HG03095 (cell line): ENCODE data around the gene ZBTB34.
"Not testable (repeated sequence)": the region's sequence is repeated elsewhere in the genome, so short reads cannot be mapped to it uniquely, and the experiment has no call there.

Experiments
- ATAC-seq: cut with Tn5 transposase; IDR thresholded peaks from one replicate; pipeline ENCODE4 v1.9.1; 2021; ENCODE audit warnings: moderate library complexity; ENCODE audit not compliant: unreplicated experiment

The ZBTB34 gene, protein sequence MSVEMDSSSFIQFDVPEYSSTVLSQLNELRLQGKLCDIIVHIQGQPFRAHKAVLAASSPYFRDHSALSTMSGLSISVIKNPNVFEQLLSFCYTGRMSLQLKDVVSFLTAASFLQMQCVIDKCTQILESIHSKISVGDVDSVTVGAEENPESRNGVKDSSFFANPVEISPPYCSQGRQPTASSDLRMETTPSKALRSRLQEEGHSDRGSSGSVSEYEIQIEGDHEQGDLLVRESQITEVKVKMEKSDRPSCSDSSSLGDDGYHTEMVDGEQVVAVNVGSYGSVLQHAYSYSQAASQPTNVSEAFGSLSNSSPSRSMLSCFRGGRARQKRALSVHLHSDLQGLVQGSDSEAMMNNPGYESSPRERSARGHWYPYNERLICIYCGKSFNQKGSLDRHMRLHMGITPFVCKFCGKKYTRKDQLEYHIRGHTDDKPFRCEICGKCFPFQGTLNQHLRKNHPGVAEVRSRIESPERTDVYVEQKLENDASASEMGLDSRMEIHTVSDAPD

DNA sequence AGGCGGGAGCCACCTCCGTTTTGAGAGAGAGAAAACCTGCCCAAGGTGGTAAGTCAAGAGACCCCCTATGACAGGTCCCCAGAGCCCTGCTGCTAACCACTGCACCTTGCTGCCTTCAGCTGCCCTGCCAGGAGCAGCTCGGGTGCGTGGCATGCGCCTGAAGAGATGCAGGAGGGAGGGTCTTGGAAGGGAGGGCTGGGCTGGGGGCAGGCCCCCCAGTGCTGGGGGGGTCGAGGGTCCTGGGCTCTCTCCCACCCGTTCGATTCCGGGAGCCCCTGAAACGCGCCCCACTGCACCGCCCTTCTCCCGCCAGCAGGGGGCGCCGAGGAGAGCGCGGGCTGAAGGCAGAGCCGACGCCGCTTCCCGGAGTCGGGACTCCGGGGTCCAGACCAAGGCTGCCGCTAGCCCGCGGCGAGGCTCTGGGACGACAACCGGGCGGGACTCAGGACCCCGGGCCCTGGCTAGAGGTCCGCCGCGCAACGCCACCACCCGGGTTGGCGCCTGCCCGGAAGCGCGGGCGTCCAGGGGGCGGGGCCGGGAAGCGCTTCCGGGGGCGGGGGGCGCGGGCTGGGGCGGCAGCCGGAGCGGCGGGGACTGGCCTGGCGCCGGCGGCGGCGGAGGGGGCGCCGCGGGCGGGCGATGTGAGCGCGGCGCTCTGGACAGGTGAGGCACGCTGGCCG, at the start of gene ZBTB34:
TSS of gene ZBTB34 (plus strand) at position 563 of the 680 bp plus-strand sequence. CDS start 18,761 bp downstream, outside the sequence.
- ATAC-seq: peak; percentile 60

DNA sequence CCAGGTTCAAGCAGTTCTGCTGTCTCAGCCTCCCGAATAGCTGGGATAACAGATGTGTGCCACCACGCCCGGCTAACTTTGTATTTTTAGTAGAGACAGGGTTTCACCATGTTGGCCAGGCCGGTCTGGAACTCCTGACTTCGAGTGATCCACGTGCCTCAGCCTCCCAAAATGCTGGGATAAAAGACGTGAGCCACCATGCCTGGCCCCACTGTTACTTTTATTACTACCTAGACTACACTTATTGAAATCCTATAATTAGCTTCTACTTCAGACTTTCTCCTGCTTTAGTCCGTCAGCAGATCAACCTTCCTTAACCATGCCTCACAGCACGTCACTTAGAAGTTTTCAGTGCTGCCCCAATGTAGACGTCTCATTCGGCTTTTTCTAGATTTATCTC, 47.4 kb upstream of the ZBTB34 start:
- ATAC-seq: no peak

DNA sequence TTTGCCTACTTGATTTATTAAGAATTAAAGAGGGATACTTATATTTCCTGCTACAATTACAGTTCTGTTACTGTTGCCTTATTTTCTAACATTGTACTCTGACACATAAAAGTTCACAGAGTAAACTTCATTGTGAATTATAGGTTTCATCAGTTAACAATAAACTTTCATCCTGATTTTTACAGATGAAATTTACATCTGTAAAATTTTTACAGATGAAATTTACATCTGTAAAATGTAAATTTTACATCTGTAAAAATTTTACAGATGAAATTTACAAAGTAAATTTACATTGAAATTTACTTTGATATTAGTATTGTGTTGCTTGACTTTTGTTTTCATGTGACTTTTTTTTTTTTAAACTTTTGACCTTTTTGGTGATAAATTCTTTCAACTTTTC, 46.3 kb upstream of the ZBTB34 start:
- no peak for ATAC-seq

DNA sequence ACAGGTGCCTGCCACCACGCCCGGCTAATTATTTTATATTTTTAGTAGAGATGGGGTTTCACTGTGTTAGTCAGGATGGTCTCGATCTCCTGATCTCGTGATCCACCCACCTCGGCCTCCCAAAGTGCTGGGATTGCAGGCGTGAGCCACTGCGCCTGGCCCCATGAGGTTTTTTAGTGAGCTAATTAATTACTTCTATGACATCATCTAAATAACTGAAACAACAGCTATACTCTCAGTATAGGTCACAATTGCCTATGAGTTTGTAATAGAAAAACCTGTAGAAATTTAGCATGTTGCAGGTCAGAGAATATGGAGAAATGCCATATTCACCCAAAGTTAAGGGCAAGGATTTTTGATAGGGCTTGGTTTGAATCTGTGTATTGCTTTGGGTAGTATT, 42.8 kb upstream of the ZBTB34 start:
- not testable (repeated sequence) for ATAC-seq

DNA sequence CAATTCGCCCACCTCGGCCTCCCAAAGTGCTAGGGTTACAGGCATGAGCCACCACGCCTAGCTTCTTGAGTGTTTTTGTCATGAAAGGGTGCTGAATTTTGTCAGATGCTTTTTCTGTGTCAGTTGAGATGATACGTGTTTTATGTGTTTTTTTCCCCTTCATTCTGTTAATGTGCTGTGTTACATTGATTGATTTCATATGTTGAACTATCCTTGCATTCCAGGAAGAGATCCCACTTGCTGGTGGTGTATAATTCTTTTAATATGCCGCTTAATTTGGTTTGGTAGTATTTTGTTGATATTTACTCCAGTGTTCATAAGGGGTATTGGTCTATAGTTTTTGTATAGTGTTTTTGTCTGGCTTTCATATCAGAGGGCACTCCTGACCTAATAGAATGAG, 42.0 kb upstream of the ZBTB34 start:
- no peak for ATAC-seq

DNA sequence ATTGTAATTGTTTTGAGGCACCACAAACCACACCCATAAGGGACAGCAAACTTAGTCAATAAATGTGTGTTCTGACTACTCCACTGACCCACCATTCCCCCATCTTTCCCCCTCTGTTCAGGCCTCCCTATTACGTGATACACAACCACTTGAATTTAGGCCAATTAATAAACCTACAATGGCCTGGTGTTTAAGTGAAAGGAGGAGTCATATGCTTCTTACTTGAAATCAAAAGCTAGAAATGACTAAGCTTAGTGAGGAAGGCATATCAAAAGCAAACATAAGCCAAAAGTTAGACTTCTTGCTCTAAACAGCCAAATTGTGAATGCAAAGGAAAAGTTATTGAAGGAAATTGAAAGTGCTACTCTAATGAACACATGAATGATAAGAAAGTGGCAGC, 41.0 kb upstream of the ZBTB34 start:
- no peak for ATAC-seq

DNA sequence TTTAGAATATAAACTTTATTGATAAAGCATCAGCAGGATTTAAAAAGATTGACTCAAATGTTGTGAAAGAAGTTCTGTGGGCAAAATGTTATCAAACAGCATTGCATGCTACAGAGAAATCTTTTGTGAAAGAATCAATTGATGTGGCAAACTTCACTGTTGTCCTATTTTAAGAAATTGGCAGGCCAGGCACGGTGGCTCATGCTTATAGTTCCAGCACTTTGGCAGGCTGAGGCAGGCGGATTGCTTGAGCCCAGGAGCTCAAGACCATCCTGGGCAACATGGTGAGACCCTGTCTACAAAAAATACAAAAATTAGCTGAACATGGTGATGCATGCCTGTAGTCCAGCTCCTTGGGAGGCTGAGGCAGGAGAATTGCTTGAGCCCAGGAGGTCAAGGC, 38.2 kb upstream of the ZBTB34 start:
- no peak for ATAC-seq

DNA sequence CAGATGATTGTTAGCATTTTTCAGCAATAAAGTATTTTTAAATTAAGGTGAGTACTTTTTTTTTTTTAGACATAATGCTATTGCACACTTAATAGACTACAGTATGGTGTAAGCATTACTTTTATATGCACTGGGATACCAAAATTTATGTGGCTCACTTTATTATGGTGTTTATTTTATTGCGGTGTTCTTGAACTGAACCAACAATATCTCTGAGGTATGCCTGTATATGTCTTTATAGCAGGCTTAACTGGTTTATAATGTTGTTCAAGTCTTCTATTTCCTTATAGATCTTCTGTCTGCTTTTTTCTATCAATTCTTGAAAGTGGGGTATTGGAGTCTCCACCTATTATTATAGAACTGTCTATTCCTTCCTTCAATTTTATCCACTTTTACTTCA, 37.6 kb upstream of the ZBTB34 start:
- no peak for ATAC-seq

DNA sequence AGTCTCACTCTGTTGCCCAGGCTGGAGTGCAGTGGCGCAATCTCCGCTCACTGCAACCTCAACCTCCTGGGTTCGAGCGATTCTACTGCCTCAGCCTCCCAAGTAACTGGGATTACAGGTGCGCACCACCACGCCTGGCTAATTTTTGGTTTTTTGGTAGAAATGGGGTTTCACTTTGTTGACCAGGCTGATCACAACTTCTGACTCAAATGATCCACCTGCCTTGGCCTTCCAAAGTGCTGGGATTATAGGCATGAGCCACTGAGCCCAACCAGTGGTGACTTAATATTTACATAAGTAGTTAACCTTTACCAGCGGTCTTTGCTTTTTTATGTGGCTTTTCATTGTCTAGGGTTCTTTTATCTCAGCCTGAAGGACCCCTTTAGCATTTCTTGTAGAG, 36.4 kb upstream of the ZBTB34 start:
- ATAC-seq: not testable (repeated sequence)

DNA sequence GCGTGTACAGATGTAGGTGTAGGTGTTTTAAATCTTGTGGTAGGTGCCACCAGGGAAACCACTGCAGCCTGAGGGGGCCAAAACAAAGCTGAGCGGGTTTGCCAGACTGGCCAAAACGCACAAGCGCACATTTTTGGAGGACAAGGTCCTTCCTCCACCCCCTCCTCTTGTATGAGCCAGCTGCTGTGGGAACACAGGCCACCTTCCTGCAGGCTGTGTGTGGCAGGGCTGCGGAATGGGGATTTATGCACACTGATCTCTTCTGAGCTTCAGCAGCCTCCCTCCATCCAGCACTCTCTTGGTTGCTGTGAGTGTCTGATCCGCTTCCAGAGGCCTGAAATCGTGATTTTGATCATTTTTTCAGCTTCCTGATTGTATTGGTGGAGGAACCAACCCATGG, 33.2 kb upstream of the ZBTB34 start:
- no peak for ATAC-seq

DNA sequence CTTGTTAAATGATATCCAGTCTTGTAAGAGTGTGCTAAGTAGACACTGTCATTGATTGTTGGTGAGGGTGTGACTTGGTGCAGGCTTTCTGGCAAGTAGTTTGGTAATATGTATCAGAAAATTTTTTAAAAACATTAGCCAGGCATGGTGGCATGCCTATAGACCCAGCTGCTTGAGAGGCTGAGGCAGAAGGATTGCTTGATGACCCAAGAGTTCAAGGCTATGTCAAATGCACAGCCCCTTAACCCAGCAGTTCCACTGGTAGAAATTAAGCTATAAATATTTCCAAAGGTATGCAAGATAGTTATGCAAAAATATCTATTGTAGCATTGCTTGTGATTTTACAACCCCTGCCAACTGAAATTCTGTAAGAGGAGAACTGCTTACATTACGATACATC, 31.4 kb upstream of the ZBTB34 start:
- no peak for ATAC-seq

DNA sequence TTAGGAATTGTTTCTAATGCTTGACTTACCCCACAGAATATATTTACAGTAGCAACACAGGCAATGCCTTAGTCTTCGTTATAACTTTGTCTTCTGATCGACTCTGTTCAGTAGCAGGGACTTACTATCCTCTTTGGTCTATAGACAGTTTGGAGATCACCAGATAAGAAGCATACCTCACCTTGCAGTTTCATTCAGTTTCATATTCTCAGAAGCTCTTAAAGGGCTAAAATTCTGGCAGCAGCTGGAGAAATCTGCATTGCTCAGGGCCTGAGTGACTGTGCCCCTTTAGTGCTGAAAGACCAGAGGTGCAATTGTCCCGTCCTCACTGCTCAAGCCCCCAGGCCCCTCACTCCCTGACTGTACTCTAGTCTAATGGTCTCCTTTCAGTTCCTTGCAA, 29.6 kb upstream of the ZBTB34 start:
- no peak for ATAC-seq

DNA sequence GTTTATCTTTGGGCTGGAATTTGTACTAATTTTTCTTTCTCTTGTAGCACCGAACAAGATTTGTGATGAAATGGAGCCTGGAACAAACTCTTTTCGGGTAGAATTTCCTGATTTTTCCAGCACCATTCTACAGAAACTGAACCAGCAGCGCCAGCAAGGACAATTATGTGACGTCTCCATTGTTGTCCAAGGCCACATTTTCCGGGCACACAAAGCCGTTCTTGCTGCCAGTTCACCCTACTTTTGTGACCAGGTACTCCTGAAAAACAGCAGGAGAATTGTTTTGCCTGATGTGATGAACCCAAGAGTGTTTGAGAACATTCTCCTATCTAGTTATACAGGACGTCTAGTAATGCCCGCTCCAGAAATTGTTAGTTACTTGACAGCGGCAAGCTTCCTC, 28.0 kb upstream of the ZBTB34 start:
- no peak for ATAC-seq

DNA sequence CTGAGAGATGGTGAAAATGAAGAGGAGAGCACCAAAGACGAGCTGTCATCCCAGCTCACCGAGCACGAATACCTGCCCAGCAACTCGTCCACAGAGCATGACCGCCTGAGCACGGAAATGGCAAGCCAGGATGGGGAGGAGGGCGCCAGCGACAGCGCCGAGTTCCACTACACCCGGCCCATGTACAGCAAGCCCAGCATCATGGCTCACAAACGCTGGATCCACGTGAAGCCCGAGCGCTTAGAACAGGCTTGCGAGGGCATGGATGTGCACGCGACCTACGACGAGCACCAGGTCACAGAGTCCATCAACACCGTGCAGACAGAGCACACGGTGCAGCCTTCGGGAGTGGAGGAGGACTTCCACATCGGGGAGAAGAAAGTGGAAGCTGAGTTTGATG, 27.4 kb upstream of the ZBTB34 start:
- ATAC-seq: no peak

DNA sequence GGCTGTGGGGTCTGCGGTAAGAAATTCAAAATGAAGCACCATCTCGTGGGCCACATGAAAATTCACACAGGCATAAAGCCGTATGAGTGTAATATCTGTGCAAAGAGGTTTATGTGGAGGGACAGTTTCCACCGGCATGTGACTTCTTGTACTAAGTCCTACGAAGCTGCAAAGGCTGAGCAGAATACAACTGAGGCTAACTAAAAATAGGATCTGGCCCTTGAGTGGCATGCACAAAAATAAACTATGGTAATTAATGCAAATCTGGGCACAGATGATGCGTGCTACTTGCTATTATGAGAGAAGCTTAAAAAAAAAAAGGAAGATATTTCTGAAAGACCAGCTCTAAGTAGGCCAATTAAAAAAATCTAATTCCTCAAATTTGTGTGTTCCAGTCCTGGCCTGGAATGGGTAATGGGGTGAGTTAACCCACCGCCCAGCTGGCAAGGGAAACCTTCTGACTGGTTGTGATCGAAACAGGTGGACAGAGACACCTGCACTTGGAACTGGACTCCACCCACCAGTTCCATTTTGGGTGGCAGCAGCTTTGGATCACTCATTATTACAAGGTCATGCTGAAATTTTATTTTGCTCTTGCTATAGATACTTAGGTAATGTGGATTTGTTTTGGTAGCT, 26.6 kb upstream of the ZBTB34 start:
- no peak for ATAC-seq

DNA sequence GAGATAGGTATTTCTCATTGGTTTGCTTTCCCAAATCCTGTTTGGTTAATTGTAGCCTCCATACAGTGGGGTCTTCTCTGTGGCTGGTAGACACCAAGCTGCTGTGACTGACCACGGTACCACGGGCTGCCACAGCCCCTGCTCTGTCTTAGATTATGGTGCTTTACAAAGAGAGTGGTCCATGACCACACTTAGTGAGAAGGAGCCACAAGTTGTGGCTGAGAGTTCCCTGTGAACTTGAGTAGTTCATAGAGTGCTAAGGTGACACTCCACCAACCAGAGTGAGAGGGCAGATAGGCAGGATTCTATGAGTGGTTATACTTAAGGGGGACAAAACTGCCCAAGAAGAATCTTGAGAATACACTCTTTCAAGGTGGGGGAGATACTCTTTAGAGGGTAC, 25.8 kb upstream of the ZBTB34 start:
- no peak for ATAC-seq

DNA sequence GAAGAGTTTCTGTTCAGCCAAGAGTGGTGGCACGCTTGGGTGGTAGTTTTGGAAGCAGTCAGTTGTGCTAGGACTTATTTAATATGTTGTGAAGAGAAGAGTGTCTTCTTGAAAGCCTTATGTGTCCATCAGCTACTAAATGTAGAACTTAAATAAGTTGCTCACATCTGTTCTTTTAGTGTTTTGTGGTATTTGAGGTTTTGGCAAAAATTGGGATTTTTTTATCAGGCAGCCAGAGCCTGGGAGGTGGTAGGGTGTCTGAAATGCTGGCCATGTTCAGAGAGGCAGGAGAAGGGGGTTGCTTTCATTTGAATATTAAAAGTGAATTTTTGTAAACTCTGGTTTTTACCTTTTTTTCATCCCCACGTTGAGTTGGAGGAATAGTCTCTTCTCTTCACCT, 24.2 kb upstream of the ZBTB34 start:
- no peak for ATAC-seq

DNA sequence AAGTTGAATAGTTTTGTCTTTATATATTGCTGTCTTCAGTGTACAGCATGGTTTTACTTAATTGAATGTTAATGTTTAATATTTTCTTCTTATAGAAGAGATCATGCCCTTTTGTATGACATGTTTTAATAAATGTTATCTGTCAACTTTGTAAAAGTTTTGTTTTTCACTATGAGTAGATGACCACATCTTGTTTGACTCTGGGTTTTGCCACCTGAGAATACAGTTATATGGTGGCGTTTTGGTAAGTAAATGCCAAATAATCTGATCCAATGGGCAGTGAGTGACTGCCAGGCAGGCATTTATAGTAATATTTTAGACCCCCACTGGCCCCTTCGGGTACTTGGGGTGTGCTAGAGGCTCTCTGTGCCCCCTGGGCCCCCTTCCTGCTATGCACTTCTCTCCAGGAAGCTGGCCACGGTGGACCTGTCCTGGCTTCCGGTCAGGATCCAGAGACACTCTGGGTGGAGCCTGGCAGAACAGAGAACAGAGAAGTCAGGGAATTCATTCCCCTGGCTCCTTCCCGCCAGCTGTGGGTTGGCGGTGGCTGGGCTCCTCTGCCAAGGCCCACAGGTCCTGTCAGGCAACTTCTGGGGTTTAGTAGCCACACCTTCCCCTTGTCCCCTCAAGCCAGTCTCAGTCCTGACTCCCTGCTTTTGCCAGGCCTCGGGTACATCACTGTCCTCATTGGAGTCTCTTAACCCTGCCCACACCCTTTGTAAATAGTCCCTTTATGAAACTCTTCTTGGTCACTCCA, 22.2 kb upstream of the ZBTB34 start:
- no peak for ATAC-seq

DNA sequence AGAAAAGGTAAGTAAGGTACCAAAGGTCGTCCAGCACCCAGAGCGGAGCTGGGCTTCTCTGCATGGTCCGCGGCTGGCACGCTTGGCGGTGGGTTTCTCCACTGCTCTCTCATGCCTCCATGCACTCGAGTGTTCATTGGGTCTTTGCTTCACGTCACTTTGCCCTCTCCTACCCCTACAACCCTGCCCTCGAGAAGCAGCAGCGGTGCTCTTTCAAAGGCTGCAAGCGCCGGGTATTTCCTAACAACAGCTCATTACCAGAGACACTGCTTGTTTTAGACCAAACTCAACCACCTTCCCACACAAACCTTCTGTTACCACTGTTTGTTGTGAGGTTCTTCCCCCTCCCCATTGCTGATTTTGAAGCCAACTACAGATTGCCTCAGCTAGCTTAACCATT, 21.5 kb upstream of the ZBTB34 start:
- peak; percentile 39 for ATAC-seq

DNA sequence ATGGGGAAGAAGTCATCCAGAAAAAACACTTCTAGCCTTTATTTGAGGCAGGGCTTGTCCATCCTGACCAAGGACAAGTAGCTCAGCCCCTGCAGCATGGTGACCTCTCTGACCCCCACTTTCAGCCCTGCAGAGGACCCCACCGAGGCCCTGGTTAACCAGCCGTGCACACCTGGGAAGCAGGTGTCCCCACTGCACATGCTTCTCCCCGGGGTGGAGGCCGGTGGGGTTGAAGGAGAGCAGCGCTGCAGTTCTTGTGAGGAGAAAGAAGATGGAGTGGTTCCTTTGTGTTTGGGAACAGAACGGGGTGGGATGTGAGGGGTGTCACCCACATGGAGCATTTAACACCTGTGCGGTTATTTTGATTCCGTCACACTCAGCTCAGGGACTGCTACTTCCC, 21.1 kb upstream of the ZBTB34 start:
- no peak for ATAC-seq

DNA sequence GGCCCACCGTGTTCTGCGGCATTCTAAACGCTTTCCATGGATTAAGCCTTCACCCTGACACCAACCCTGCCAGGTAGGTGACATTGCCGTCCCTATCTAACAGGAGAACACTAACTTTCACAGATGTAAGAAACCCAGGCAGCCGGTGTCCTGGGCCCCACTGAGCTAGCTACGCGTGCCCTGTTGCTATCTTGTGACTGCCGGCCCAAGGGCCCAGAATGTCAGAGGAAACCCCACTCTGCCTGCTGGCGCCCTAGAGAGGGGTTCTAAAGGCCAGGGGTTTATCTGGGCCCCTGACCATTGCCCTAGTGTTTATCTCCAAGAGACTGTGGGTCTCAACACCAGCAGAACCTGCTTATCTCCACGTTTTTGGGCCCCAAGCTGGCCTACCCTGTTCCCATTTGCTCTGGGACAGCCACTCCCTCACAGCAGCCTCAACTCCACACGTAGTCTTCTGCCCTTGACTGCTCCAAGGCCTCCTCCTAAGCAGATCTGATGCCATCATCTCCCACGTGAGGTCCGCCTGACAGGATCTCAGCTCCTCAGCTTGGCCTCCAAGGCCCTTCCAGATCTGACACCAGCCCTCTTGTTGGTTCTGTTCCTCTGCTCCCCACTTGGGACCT, 18.1 kb upstream of the ZBTB34 start:
- ATAC-seq: no peak
